Neural cell (in vitro differentiated cells): ENCODE measurements around the gene PRSS27. TPM values are rescaled to one million over a fixed set of nuclear protein-coding genes. Genes with fewer than 3 reads are reported as not detected.

Experiments used
- H2AFZ ChIP-seq: fragments of 200-600, 300-800 bp; sonication (generic), shearing (Covaris generic); 2 replicates; pipeline ENCODE4 v1.6.0; 2014; ENCODE audit warnings: low read depth, mild to moderate bottlenecking, antibody characterized with exemption, low read length, moderate library complexity
- H3F3A ChIP-seq: fragments of 200-600 bp; shearing (Covaris generic); 2 replicates; pipeline ENCODE4 v1.6.1; 2016; ENCODE audit warnings: mild to moderate bottlenecking, moderate library complexity, mixed read lengths, antibody characterized with exemption, low read length; ENCODE audit not compliant: insufficient read depth, poor library complexity, severe bottlenecking
- H3K27ac ChIP-seq: fragments of 200-600, 300-800 bp; sonication (generic), shearing (Covaris generic); 2 replicates; pipeline ENCODE4 v1.5.1; 2014; ENCODE audit warnings: mild to moderate bottlenecking, low read length, moderate library complexity
- H3K27me3 ChIP-seq: fragments of 300-800, 200-600 bp; sonication (generic), shearing (Covaris generic); 2 replicates; pipeline ENCODE4 v1.6.0; 2014; ENCODE audit warnings: mild to moderate bottlenecking, low read depth, low read length, moderate library complexity; ENCODE audit not compliant: insufficient read depth
- H3K36me3 ChIP-seq: fragments of 300-800, 200-600 bp; sonication (generic), shearing (Covaris generic); 2 replicates; pipeline ENCODE4 v1.5.1; 2014; ENCODE audit warnings: mild to moderate bottlenecking, antibody characterized with exemption, low read length, moderate library complexity; ENCODE audit not compliant: insufficient read depth
- H3K4me2 ChIP-seq: fragments of 300-800, 200-600 bp; sonication (generic), shearing (Covaris generic); 2 replicates; pipeline ENCODE4 v1.6.0; 2014; ENCODE audit warnings: mild to moderate bottlenecking, low read length
- H3K4me3 ChIP-seq: fragments of 300-800, 200-600 bp; sonication (generic), shearing (Covaris generic); 2 replicates; pipeline ENCODE4 v1.5.1; 2014; ENCODE audit warnings: mild to moderate bottlenecking, low read length, moderate library complexity
- H3K79me2 ChIP-seq: fragments of 200-600 bp; shearing (Covaris generic); replicated peaks from 2 replicates; pipeline ENCODE4 v1.6.0; 2014; ENCODE audit warnings: mild to moderate bottlenecking, low read length, moderate library complexity; ENCODE audit not compliant: insufficient read depth
- H3K9ac ChIP-seq: fragments of 300-800, 200-600 bp; sonication (generic), shearing (Covaris generic); 2 replicates; pipeline ENCODE4 v1.6.1; 2016; ENCODE audit warnings: mild to moderate bottlenecking, low read length, mixed read lengths
- H3K9me2 ChIP-seq: fragments of 200-600 bp; shearing (Covaris generic); 2 replicates; pipeline ENCODE4 v1.6.1; 2016; ENCODE audit warnings: mild to moderate bottlenecking, low read length, mixed read lengths; ENCODE audit not compliant: insufficient read depth
- H3K9me3 ChIP-seq: fragments of 200-600, 300-800 bp; sonication (generic), shearing (Covaris generic); 2 replicates; pipeline ENCODE4 v1.6.1; 2016; ENCODE audit warnings: mild to moderate bottlenecking, mixed run types, low read length, moderate library complexity, mixed read lengths
- H4K20me1 ChIP-seq: fragments of 200-600 bp; shearing (Covaris generic); 2 replicates; pipeline ENCODE4 v1.6.1; 2016; ENCODE audit warnings: mild to moderate bottlenecking, mixed run types; ENCODE audit not compliant: insufficient read depth
- CTCF ChIP-seq: fragments of 450-650 bp; IDR thresholded peaks from 2 replicates; pipeline ENCODE4 v1.5.1; 2014; ENCODE audit warnings: antibody characterized with exemption, mild to moderate bottlenecking, moderate library complexity; ENCODE audit not compliant: poor library complexity, severe bottlenecking
- EP300 ChIP-seq: fragments of 450-650 bp; conservative IDR thresholded peaks from 2 replicates; pipeline ENCODE4 v1.6.1; 2014; ENCODE audit warnings: antibody characterized with exemption, mild to moderate bottlenecking, moderate library complexity; ENCODE audit not compliant: poor library complexity, severe bottlenecking
- EZH2 ChIP-seq: fragments of 200-600, 300-800 bp; shearing (Covaris generic), sonication (generic); IDR thresholded peaks from 2 replicates; pipeline ENCODE4 v1.6.1; 2014; ENCODE audit warnings: antibody characterized with exemption, low read length, borderline replicate concordance, mild to moderate bottlenecking; ENCODE audit not compliant: insufficient read depth, poor library complexity, severe bottlenecking
- MXI1 ChIP-seq: fragments of 450-650 bp; conservative IDR thresholded peaks from 2 replicates; pipeline ENCODE4 v1.6.1; 2014; ENCODE audit warnings: antibody characterized with exemption, mild to moderate bottlenecking; ENCODE audit not compliant: poor library complexity, severe bottlenecking
- POLR2AphosphoS5 ChIP-seq: IDR thresholded peaks from 2 replicates; pipeline ENCODE4 v1.6.1; 2012
- RAD21 ChIP-seq: fragments of 450-650 bp; conservative IDR thresholded peaks from 2 replicates; pipeline ENCODE4 v1.6.1; 2014; ENCODE audit warnings: antibody characterized with exemption, mild to moderate bottlenecking, moderate library complexity
- REST ChIP-seq: IDR thresholded peaks from 2 replicates; pipeline ENCODE4 v1.6.1; 2012; ENCODE audit warnings: borderline replicate concordance
- SMC3 ChIP-seq: fragments of 450-650 bp; conservative IDR thresholded peaks from 2 replicates; pipeline ENCODE4 v1.6.1; 2014; ENCODE audit warnings: antibody characterized with exemption, mild to moderate bottlenecking, moderate library complexity; ENCODE audit not compliant: poor library complexity
- TAF1 ChIP-seq: IDR thresholded peaks from 2 replicates; pipeline ENCODE4 v1.6.1; 2012; ENCODE audit warnings: low read depth
- polyA plus RNA-seq: library from polyadenylated mRNA; depleted of rRNA; stranded (reverse); fragments of >200 nt; gene quantifications from 2 replicates; pipeline ENCODE4 v1.2.3, GENCODE V29; 2014

Gene PRSS27
- polyA plus RNA-seq, 1 donor from 2014 or later: 5.9 TPM

GRCh38 chr16:2763173-2763572 lies 43.1 kb upstream of the PRSS27 start:
- Histone ChIP-seq H3K9me2 (no peaks in the 10 kb centered on the region), H3K79me2 (peaks cover 37% of the 10 kb centered on the region), H3K4me2 (no peak overlapping the region), H3K9ac (no peak overlapping the region), H3F3A (no peaks in the 10 kb centered on the region), H3K4me3 (no peak overlapping the region), H3K36me3 (peaks cover 81% of the 10 kb centered on the region), H3K27me3 (no peaks in the 10 kb centered on the region), H2AFZ (no peak overlapping the region), H4K20me1 (no peaks in the 10 kb centered on the region), H3K9me3 (peaks cover 26% of the 10 kb centered on the region), H3K27ac (no peak overlapping the region)
- peak; percentile 12 for TF ChIP-seq POLR2AphosphoS5
- no peak for TF ChIP-seq MXI1

- no peaks in the 10 kb centered on the region for H4K20me1 ChIP-seq
- no peak overlapping the region for H3K4me2 ChIP-seq
- no peak overlapping the region for H2AFZ ChIP-seq
- no peak overlapping the region for H3K9ac ChIP-seq
- H3F3A ChIP-seq: no peaks in the 10 kb centered on the region
- H3K27ac ChIP-seq: no peak overlapping the region
- peaks cover 38% of the 10 kb centered on the region for H3K79me2 ChIP-seq
- TF ChIP-seq EP300 (no peak), POLR2AphosphoS5 (no peak), MXI1 (no peak), RAD21 (no peak), TAF1 (no peak), SMC3 (no peak), EZH2 (no peak), CTCF (no peak), REST (no peak)
- no peaks in the 10 kb centered on the region for H3K27me3 ChIP-seq
- no peaks in the 10 kb centered on the region for H3K9me2 ChIP-seq
- H3K4me3 ChIP-seq: no peak overlapping the region
- peaks cover 26% of the 10 kb centered on the region for H3K9me3 ChIP-seq
- H3K36me3 ChIP-seq: peaks cover 77% of the 10 kb centered on the region
These were observed 42.7 kb upstream of the PRSS27 start for GRCh38 chr16:2762711-2763110.
